ENCODE results near the gene PLEKHA8. TPM values are rescaled to one million over a fixed set of nuclear protein-coding genes. Genes with fewer than 3 reads are reported as not detected.

Gene PLEKHA8
- total RNA-seq, 1 experiment from 2014 or later: 8.4 TPM

- H3K9me3 ChIP-seq (ENCODE audit: low read length): no peaks in the 10 kb centered on the region
- ChIA-PET POLR2A (ENCODE audit: unreplicated experiment) (no interaction called here), CTCF (interaction anchor here (0.7 kb wide), 1 partner anchor 180 kb away, joined by 7 read pairs; no protein-coding TSS in a partner anchor)
- H3K27ac ChIP-seq (ENCODE audit: low read length): no peak overlapping the region
- no peaks in the 10 kb centered on the region for H3K27me3 ChIP-seq (ENCODE audit: low read length)
- BruUV-seq (replicated peaks): no TSS peak
- DNase-seq (no peak), ATAC-seq (no peak)
- intact Hi-C loops (cut with micrococcal nuclease): loop anchor here (10.0 kb wide), 1 partner anchor 1141 kb away; no protein-coding TSS in a partner anchor
- no peaks in the 10 kb centered on the region for H3K36me3 ChIP-seq (ENCODE audit: low read depth, low read length)
- H3F3A ChIP-seq (ENCODE audit: low read length, unreplicated experiment): no peaks in the 10 kb centered on the region
- no peak overlapping the region for H3K4me2 ChIP-seq (ENCODE audit: low read length)
- no peak overlapping the region for H3K4me3 ChIP-seq (ENCODE audit: low read length)
- H3K9me2 ChIP-seq (replicated peaks; ENCODE audit: low read length): no peaks in the 10 kb centered on the region
- no peaks in the 10 kb centered on the region for H4K20me1 ChIP-seq (ENCODE audit: low read length)
- no peaks in the 10 kb centered on the region for H3K79me2 ChIP-seq (ENCODE audit: low read length)
- no peak overlapping the region for H2AFZ ChIP-seq (ENCODE audit: low read length)
- TF ChIP-seq EZH2 (IDR thresholded peaks at IDR 0.05; ENCODE audit: low read length, unreplicated experiment) (no peak), CTCF (conservative IDR thresholded peaks at IDR 0.05; ENCODE audit: low read depth, low read length) (no peak), EZH2phosphoT487 (IDR thresholded peaks at IDR 0.05; ENCODE audit: borderline replicate concordance, low read length) (no peak)
- H3K4me1 ChIP-seq (ENCODE audit: insufficient read depth, low read length): no peaks in the 10 kb centered on the region
- H3K9ac ChIP-seq (ENCODE audit: low read length): no peak overlapping the region
These were observed 37.5 kb downstream of the PLEKHA8 start for GRCh38 chr7:30065746-30066145.

- Histone ChIP-seq H3F3A (ENCODE audit: low read length, unreplicated experiment) (no peaks in the 10 kb centered on the region), H3K4me2 (ENCODE audit: low read length) (no peak overlapping the region), H3K79me2 (ENCODE audit: low read length) (no peaks in the 10 kb centered on the region), H3K9ac (ENCODE audit: low read length) (no peak overlapping the region), H3K36me3 (ENCODE audit: low read depth, low read length) (peaks cover 2% of the 10 kb centered on the region; the same call in 1 of the 2 replicates), H3K27ac (ENCODE audit: low read length) (no peak overlapping the region), H4K20me1 (ENCODE audit: low read length) (no peaks in the 10 kb centered on the region), H3K9me2 (replicated peaks; ENCODE audit: low read length) (no peaks in the 10 kb centered on the region), H2AFZ (ENCODE audit: low read length) (no peak overlapping the region), H3K4me3 (ENCODE audit: low read length) (no peak overlapping the region), H3K9me3 (ENCODE audit: low read length) (no peaks in the 10 kb centered on the region), H3K27me3 (ENCODE audit: low read length) (no peaks in the 10 kb centered on the region), H3K4me1 (ENCODE audit: insufficient read depth, low read length) (no peaks in the 10 kb centered on the region)
- ChIA-PET POLR2A (ENCODE audit: unreplicated experiment) (no interaction called here), CTCF (no interaction called here)
- no peak for ATAC-seq
- intact Hi-C loops (cut with micrococcal nuclease): loop anchor here (10.0 kb wide), 1 partner anchor 1142 kb away; no protein-coding TSS in a partner anchor
- BruUV-seq (replicated peaks): no TSS peak
- TF ChIP-seq EZH2phosphoT487 (IDR thresholded peaks at IDR 0.05; ENCODE audit: borderline replicate concordance, low read length) (no peak), CTCF (conservative IDR thresholded peaks at IDR 0.05; ENCODE audit: low read depth, low read length) (no peak), EZH2 (IDR thresholded peaks at IDR 0.05; ENCODE audit: low read length, unreplicated experiment) (no peak)
- DNase-seq: no peak
These were observed 38.5 kb downstream of the PLEKHA8 start for GRCh38 chr7:30066687-30067086.

GRCh38 chr7:30068117-30068516 is 39.9 kb downstream of the PLEKHA8 start:
- BruUV-seq (replicated peaks): no TSS peak
- H3K4me1 ChIP-seq (ENCODE audit: insufficient read depth, low read length): no peaks in the 10 kb centered on the region
- intact Hi-C loops (cut with micrococcal nuclease): loop anchor here (10.0 kb wide), 1 partner anchor 1143 kb away; no protein-coding TSS in a partner anchor
- DNase-seq (no peak), ATAC-seq (no peak)
- no peaks in the 10 kb centered on the region for H3K27me3 ChIP-seq (ENCODE audit: low read length)
- POLR2A ChIA-PET (ENCODE audit: unreplicated experiment): no interaction called here
- no peak overlapping the region for H2AFZ ChIP-seq (ENCODE audit: low read length)
- no peaks in the 10 kb centered on the region for H3K79me2 ChIP-seq (ENCODE audit: low read length)
- no peak overlapping the region for H3K9ac ChIP-seq (ENCODE audit: low read length)
- no peak overlapping the region for H3K27ac ChIP-seq (ENCODE audit: low read length)
- H3K36me3 ChIP-seq (ENCODE audit: low read depth, low read length): peaks cover 2% of the 10 kb centered on the region; the same call in 1 of the 2 replicates
- no peak overlapping the region for H3K4me2 ChIP-seq (ENCODE audit: low read length)
- H3K4me3 ChIP-seq (ENCODE audit: low read length): no peak overlapping the region
- H4K20me1 ChIP-seq (ENCODE audit: low read length): no peaks in the 10 kb centered on the region
- no peaks in the 10 kb centered on the region for H3K9me2 ChIP-seq (replicated peaks; ENCODE audit: low read length)
- TF ChIP-seq EZH2 (IDR thresholded peaks at IDR 0.05; ENCODE audit: low read length, unreplicated experiment) (no peak), CTCF (conservative IDR thresholded peaks at IDR 0.05; ENCODE audit: low read depth, low read length) (no peak), EZH2phosphoT487 (IDR thresholded peaks at IDR 0.05; ENCODE audit: borderline replicate concordance, low read length) (no peak)
- no peaks in the 10 kb centered on the region for H3K9me3 ChIP-seq (ENCODE audit: low read length)
- H3F3A ChIP-seq (ENCODE audit: low read length, unreplicated experiment): no peaks in the 10 kb centered on the region
- CTCF ChIA-PET: no interaction called here

All from PC-3 (cell line).